K562 (cell line): ENCODE results near the gene USP37. TPM values are rescaled to one million over a fixed set of nuclear protein-coding genes. Genes with fewer than 3 reads are reported as not detected.

Source experiments
- ARID3A ChIP-seq: IDR thresholded peaks from 2 replicates; pipeline ENCODE4 v1.6.1; 2012; ENCODE audit warnings: low read depth, low read length, improper control_type of control experiment, borderline replicate concordance
- CAMTA2 ChIP-seq: fragments of 250-450 bp; sonication (Bioruptor Pico); conservative IDR thresholded peaks from 2 replicates; pipeline ENCODE4 v1.5.1; 2022
- FIP1L1 ChIP-seq: fragments of 200-400 bp; formaldehyde crosslinking; IDR thresholded peaks from 2 replicates; pipeline ENCODE4 v1.6.1; 2018; ENCODE audit warnings: mild to moderate bottlenecking, low read depth, low read length; ENCODE audit not compliant: poor library complexity, severe bottlenecking
- TCF7L2 ChIP-seq: fragments of 150-350 bp; IDR thresholded peaks from 2 replicates; pipeline ENCODE4 v1.6.1; 2016; ENCODE audit warnings: low read depth, mild to moderate bottlenecking, low read length, moderate library complexity
- ZNF212 ChIP-seq: fragments of 450-650 bp; formaldehyde crosslinking; IDR thresholded peaks from 2 replicates; pipeline ENCODE4 v1.4.0; 2020; ENCODE audit warnings: mild to moderate bottlenecking
- polyA plus RNA-seq, 8 experiments: library from polyadenylated mRNA; depleted of rRNA in 4 of 8; stranded (reverse) in 5 of 8; unstranded in 3 of 8; fragments of >200 nt; fragmentation: Nextera tagmentation in 2 of 8; fragmentation: Illumina TruSeq in 1 of 8; extraction: Ambion mirVana in 2 of 8; extraction: Trizol in 1 of 8; gene quantifications; 2 replicates each; pipeline versions ENCODE4 v1.2.1 to v1.2.3, GENCODE V29; 2011 to 2014; ENCODE audit warnings: inconsistent platforms in 1 of 8, missing spikeins in 1 of 8
- total RNA-seq, 7 experiments: library from RNA; depleted of rRNA in 6 of 7; stranded (reverse); fragments of >200 nt in 6 of 7; fragmentation: Illumina TruSeq in 2 of 7; extraction: Trizol in 2 of 7; gene quantifications; 2 replicates each; pipeline versions ENCODE4 v1.2.1 to v1.2.3, GENCODE V29; 2011 to 2021; ENCODE audit warnings: low replicate concordance in 1 of 7
- TF ChIP-seq, protein P1 (sequence below), 2 experiments: fragments of 450-650 bp in 1 of 2; sonication (generic) in 1 of 2; formaldehyde crosslinking in 1 of 2; IDR thresholded peaks; 2 replicates each; pipeline versions ENCODE4 v1.7.1 to v1.9.0; 2016 to 2022; ENCODE audit warnings: inconsistent platforms in 1 of 2, mild to moderate bottlenecking in 1 of 2, missing genetic modification reagents in 1 of 2

USP37 gene
- total and polyA plus RNA-seq, 9 of the 15 experiments (the other 6 are each of a cell fraction or from before 2014, with no cell fraction given) = 2.0 to 14.2 (median 8.5) TPM

GRCh38 chr2:218476676-218477075, 91.5 kb downstream of the USP37 start (continued):
- TF ChIP-seq, protein P1, sequence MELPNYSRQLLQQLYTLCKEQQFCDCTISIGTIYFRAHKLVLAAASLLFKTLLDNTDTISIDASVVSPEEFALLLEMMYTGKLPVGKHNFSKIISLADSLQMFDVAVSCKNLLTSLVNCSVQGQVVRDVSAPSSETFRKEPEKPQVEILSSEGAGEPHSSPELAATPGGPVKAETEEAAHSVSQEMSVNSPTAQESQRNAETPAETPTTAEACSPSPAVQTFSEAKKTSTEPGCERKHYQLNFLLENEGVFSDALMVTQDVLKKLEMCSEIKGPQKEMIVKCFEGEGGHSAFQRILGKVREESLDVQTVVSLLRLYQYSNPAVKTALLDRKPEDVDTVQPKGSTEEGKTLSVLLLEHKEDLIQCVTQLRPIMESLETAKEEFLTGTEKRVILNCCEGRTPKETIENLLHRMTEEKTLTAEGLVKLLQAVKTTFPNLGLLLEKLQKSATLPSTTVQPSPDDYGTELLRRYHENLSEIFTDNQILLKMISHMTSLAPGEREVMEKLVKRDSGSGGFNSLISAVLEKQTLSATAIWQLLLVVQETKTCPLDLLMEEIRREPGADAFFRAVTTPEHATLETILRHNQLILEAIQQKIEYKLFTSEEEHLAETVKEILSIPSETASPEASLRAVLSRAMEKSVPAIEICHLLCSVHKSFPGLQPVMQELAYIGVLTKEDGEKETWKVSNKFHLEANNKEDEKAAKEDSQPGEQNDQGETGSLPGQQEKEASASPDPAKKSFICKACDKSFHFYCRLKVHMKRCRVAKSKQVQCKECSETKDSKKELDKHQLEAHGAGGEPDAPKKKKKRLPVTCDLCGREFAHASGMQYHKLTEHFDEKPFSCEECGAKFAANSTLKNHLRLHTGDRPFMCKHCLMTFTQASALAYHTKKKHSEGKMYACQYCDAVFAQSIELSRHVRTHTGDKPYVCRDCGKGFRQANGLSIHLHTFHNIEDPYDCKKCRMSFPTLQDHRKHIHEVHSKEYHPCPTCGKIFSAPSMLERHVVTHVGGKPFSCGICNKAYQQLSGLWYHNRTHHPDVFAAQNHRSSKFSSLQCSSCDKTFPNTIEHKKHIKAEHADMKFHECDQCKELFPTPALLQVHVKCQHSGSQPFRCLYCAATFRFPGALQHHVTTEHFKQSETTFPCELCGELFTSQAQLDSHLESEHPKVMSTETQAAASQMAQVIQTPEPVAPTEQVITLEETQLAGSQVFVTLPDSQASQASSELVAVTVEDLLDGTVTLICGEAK (IDR thresholded peaks at IDR 0.05) = no peak
- TF ChIP-seq, protein P1 (CRISPR knock-in tag; IDR thresholded peaks at IDR 0.05) = no peak
- no peak for TF ChIP-seq CAMTA2 (CRISPR knock-in tag)
- no peak for TF ChIP-seq ARID3A
- no peak for TF ChIP-seq FIP1L1
- no peak for TF ChIP-seq TCF7L2
- TF ChIP-seq ZNF212 (CRISPR knock-in tag) = no peak
